Measurements from ENCODE around the gene SYCP1. TPM values are rescaled to one million over a fixed set of nuclear protein-coding genes. Genes with fewer than 3 reads are reported as not detected.
A peak's percentile ranks its signal among the peaks of the same experiment; 100 is the strongest.

Gene SYCP1
- total RNA-seq, 1 donor from 2014 or later = not detected

DNA sequence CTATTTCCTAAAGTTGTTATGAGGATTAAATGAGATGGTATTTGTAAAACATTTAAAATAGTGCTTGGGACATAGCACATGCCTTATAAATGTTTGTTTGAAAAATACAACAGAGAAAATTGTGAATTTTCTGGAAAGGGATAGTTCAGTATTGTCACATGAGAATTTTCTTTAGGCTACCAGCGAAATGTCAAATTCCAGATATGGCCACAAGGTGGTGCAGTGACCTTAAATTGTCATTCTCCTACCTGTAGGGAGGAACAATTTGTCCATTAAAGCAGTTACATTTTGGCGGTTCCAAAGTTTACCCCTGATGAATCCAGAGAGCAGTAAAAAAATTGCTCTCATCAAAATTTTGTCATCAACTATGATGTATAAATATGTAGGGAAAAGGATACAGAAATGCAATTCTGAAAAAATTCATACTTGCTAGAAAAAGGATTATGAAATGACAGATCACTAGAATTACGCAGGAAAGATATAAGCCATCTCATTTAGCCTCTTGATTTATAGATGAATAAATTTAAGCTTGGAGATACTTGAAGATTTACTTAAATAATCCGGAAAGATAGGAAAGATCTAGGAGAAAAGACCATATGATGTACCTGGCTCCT is 124.7 kb downstream of the SYCP1 start:
- DNase-seq (ENCODE audit: low spot score in 2 of 2) = peak in 1 of 2 donors; percentile 79
- Histone ChIP-seq H3K27me3 (no peaks in the 10 kb centered on the region), H3K4me1 (no peaks in the 10 kb centered on the region), H3K36me3 (no peaks in the 10 kb centered on the region), H3K4me3 (no peak overlapping the region), H3K27ac (no peak overlapping the region), H3K9me3 (peaks cover 3 to 11% of the 10 kb centered on the region in 2 donors)
- intact Hi-C loops (cut with DNase I) = loop anchor here (1.0 to 5.0 kb wide), 4 partner anchors 73 to 615 kb away; no protein-coding TSS in a partner anchor
- TF ChIP-seq, protein P1, sequence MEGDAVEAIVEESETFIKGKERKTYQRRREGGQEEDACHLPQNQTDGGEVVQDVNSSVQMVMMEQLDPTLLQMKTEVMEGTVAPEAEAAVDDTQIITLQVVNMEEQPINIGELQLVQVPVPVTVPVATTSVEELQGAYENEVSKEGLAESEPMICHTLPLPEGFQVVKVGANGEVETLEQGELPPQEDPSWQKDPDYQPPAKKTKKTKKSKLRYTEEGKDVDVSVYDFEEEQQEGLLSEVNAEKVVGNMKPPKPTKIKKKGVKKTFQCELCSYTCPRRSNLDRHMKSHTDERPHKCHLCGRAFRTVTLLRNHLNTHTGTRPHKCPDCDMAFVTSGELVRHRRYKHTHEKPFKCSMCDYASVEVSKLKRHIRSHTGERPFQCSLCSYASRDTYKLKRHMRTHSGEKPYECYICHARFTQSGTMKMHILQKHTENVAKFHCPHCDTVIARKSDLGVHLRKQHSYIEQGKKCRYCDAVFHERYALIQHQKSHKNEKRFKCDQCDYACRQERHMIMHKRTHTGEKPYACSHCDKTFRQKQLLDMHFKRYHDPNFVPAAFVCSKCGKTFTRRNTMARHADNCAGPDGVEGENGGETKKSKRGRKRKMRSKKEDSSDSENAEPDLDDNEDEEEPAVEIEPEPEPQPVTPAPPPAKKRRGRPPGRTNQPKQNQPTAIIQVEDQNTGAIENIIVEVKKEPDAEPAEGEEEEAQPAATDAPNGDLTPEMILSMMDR (IDR thresholded peaks at IDR 0.05) = peak; percentile 77 to 79 (median 79)

DNA sequence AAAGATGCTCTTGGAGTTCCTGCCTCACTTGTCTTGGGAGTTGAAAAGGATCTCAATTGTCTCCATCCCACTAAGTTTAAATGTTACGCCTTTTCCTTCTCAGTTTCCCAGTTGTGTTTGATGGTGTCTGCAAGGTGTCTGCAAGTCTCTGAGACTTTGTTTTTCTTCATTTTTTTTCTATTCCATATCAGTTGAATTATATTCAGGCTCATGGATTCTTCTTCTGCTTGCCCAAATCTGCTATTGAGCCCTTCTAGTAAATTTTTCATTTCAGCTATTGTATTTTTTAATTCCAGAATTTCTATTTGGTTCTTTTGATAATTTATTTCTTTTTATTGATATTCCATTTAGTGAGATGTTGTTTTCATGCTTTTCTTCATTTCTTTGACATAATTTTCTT is 127.6 kb downstream of the SYCP1 start:
- DNase-seq (ENCODE audit: low spot score in 2 of 2) = no peak
- TF ChIP-seq, protein P1 (IDR thresholded peaks at IDR 0.05) = no peak
- Histone ChIP-seq H3K4me3 (no peak overlapping the region), H3K27ac (no peak overlapping the region), H3K27me3 (no peaks in the 10 kb centered on the region), H3K36me3 (no peaks in the 10 kb centered on the region), H3K4me1 (no peaks in the 10 kb centered on the region), H3K9me3 (peaks cover 3 to 17% of the 10 kb centered on the region in 2 donors)
- intact Hi-C loops (cut with DNase I) = no loop called here

DNA sequence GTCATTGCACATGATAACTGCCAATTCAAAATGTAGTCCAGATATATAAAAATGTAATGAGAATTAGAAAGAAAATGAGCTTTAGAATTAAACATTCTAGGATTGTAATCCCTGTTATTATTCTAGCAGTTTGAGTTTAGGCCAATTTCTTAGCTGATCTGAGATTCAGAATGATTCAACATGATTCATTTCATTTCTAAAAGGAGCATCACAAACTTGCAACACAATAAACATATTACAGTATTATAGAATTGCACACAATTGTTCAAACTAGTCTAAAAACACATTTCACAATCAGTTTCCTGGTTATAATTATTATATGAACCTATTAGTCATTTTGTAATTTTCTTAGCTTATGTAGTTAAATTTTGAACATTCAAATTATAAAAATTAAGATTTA is 131.6 kb downstream of the SYCP1 start:
- no peak for DNase-seq (ENCODE audit: low spot score in 2 of 2)
- Histone ChIP-seq H3K9me3 (peaks cover 13 to 35% of the 10 kb centered on the region in 2 donors), H3K27me3 (no peaks in the 10 kb centered on the region), H3K36me3 (no peaks in the 10 kb centered on the region), H3K27ac (no peak overlapping the region), H3K4me1 (no peaks in the 10 kb centered on the region), H3K4me3 (no peak overlapping the region)
- intact Hi-C loops (cut with DNase I) = no loop called here
- TF ChIP-seq, protein P1 (IDR thresholded peaks at IDR 0.05) = no peak

DNA sequence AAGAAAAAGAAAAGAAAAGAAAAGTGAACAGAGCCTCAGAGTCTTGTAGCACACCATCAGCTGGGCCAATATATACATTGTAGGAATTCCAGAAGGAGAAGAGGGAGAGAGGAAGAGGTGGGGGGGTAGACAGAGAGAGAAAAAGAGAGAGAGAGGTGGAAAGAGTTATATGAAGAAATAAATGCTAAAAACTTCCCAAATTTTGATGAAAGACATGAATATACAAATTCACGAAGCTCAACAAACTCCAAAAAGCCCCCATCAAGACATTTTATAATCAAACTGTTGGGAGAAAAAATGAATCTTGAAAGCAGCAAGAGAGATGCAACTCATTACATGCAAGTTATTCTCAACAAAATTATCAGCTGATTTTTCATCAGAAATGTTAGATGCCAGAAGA is 133.4 kb downstream of the SYCP1 start:
- intact Hi-C loops (cut with DNase I) = no loop called here
- Histone ChIP-seq H3K36me3 (no peaks in the 10 kb centered on the region), H3K27me3 (no peaks in the 10 kb centered on the region), H3K4me1 (no peaks in the 10 kb centered on the region), H3K27ac (no peak overlapping the region), H3K4me3 (no peak overlapping the region), H3K9me3 (peaks cover 9 to 27% of the 10 kb centered on the region in 2 donors)
- TF ChIP-seq, protein P1 (IDR thresholded peaks at IDR 0.05) = no peak
- DNase-seq (ENCODE audit: low spot score in 2 of 2) = no peak

DNA sequence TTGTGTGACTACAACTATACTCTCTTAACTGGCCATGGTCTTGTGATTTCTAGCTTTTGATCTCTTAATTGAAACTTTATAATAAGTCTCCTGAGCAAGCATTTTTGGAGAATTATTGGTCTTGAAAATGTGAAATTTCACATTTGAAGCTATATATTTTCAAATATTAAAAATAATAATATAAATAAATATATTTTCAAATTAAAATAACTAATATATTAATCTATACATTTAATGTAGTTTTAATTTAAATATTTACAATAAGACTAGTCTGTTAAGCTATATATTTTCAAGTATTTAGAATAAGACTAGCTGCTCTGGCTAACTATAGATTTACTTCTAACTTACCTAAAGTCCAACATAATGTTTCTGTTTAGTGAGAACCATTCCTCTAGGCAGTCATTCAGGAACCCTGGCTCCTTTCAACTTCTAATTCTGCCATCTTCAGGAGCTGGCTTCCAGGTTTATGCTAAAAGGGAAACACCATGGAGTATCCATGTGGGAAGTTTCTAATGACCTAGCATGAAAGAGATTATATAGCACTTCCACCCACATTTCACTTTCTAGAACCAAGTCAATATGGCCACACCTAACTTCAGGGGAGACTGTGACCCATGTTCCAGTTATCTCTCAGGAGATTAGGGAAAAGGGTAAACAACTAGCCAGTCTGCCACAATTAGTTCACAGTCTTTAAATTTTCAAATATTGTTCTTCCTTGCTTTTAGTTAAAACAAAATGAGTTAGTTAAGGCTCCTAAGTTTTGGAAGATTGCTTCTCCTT is 143.0 kb downstream of the SYCP1 start:
- TF ChIP-seq, protein P1 (IDR thresholded peaks at IDR 0.05) = no peak
- DNase-seq (ENCODE audit: low spot score in 2 of 2) = no peak
- Histone ChIP-seq H3K27me3 (no peaks in the 10 kb centered on the region), H3K27ac (no peak overlapping the region), H3K9me3 (no peaks in the 10 kb centered on the region), H3K4me3 (no peak overlapping the region), H3K36me3 (no peaks in the 10 kb centered on the region), H3K4me1 (no peaks in the 10 kb centered on the region)
- intact Hi-C loops (cut with DNase I) = no loop called here
